HG02970 (cell line): ENCODE measurements around the gene TRIM69.

ENCODE experiments used
- ATAC-seq: cut with Tn5 transposase; IDR thresholded peaks from one replicate; pipeline ENCODE4 v1.9.1; 2021; ENCODE audit warnings: mild to moderate bottlenecking, moderate library complexity, moderate number of reproducible peaks; ENCODE audit not compliant: unreplicated experiment, low FRiP score

TRIM69 gene

DNA sequence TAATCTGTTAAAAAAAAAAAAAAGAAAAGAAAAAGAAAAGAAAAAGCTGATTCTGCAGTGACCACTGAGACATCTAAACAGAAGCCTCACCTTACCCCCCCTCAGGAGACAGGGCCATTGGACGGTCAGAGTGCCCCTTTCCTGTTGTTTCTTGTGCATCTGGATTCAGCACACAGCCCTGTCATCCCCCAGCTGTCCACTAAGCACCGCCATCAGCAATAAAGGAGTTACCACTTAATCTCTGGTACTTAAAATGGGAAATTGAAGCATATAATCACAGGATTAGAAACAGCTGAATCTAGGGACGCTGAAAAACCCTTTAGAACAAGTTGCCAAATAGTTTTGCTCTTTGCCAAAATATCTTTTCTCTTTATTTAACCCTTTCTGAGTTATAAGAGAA lies 62.5 kb downstream of the TRIM69 start:
- ATAC-seq: no peak

DNA sequence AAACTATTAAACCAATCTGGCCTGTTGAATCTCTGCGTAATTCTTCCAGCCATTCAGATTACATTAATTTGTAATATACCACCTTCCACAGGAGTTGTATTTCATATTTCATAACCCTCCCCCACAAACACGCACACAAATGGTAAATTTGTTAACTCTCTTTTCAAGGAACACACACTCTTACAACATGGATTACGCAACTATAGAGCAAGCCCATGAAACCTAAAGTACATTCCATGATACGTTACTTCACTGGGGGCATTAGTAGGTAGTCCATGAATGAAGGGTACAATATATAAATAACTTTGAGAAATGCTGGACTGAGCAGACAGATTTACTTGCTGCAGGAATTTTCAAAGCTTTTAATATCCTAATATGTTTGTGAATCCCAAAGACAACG lies 65.0 kb downstream of the TRIM69 start:
- ATAC-seq: no peak

DNA sequence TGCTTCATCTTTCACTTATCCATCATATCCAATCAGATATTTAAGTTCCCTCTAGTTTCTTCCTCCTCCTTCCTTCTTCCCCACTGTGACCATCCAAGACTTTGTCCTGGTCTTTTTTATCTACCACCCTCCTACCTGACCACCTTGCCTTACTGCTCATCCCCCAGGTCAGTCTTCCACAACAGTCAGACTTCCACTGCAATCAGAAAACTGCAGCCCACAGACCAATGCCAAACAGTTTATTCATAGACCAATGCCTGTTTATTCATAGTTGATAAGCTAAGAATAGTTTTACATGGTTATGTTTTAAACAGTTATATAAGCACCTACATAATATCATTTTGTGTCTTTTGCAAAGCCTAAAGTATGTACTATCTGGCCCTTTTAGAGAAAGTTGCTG lies 65.5 kb downstream of the TRIM69 start:
- ATAC-seq: no peak

DNA sequence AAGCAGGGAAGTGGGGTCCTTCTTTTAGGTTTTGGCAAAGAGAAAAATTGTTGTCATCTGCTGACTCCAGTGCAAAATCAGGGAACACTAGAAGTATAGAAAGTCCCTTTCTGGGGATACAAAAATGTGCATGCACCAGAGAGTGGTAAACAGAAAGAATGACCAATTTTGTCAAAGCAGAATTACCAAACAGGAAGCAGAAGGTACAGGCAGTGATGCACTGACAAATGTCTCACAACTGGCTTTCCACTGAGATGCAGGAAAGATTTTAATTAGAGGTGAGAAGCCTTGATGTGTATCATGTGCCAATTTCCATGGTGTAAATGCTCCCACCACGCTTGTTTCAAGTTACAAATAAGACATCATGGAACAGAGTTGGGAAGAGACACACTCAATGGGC lies 66.0 kb downstream of the TRIM69 start:
- ATAC-seq: no peak

DNA sequence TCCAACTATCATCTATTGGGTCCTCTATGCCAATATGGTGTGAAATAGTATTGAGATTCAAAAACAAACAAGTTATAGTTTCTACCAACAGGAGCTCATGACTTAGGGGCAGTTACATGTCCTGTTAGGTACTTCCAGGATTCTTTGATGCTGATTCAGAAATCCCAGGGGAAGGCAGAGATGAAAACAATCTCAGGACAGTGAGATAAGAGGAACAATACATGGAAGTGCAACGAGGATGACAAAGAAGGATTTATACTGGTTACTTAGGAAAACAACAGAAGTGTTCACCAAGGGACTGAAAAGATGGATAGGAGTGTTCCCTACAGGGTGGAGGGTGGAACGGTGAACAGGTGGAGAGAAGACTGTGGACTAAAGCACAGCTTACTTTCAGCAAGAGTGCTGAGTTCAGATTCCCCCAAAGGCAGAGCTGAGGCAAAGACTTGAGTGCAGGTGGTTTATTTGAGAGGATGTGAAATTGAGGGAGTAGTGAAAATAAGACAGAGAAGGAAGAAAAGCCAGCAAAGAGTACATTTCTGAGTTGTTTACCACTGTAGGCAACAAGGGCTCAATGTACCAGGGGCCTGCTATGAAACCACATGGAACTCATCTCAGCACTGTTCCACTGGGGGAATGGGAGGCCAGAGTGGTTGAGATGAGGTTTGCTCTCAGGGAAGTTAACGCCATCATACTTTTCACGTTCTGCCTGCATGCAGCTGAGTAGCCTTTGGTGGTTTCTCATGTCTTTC lies 68.1 kb downstream of the TRIM69 start:
- ATAC-seq: no peak

DNA sequence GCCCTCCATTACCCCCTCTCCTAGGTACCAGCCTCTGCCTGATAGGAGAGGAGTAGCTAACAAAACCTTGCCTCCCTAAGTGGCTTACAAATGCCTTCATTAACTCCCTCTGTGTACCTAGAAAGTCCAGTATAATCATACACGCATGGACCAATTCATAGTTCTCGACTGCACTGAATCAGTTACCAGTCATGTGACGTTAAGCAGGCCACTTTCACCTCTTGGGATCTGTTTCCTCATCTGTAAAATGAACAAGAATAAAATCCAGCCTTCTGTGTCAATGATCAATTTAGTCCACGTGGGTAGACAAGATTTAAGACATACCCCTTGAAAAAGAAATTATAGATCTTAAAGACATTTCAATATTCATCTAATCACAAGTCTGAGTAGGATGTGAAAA lies 72.2 kb downstream of the TRIM69 start:
- ATAC-seq: no peak

DNA sequence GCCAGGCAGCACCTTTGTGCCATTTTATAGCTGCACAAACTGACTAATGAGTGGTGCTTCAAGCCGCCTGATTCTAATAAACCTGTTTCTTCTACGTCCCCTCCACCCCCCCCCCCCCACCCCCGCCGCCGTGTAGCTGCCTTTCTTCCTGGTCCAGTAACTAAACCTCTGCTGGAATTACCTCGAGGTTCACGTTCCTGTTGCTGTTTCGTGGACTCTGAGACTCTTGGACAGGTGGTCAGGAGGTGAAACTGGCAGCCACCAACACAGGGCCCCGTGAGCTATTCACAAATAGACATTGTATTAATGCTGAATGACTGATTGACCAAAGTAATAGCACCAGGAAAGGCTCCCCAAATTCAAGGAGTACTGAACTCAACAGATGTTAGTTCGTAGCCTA lies 73.9 kb downstream of the TRIM69 start:
- no peak for ATAC-seq

DNA sequence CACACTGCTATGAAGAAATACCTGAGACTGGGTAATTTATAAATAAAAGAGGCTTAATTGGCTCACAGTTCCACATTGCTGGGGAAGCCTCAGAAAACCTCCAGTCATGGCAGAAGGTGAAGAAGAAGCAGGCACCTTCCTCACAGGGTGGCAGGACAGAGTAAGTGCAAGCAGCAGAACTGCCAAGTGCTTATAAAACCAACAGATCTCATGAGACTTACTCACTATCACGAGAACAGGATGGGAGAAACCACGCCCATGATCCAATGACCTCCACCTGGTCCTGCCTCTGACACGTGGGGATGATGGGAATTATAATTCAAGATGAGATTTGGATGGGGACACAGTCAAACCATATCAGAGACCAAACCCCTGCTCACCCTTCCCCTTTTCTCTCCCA lies 75.0 kb downstream of the TRIM69 start:
- no peak for ATAC-seq

DNA sequence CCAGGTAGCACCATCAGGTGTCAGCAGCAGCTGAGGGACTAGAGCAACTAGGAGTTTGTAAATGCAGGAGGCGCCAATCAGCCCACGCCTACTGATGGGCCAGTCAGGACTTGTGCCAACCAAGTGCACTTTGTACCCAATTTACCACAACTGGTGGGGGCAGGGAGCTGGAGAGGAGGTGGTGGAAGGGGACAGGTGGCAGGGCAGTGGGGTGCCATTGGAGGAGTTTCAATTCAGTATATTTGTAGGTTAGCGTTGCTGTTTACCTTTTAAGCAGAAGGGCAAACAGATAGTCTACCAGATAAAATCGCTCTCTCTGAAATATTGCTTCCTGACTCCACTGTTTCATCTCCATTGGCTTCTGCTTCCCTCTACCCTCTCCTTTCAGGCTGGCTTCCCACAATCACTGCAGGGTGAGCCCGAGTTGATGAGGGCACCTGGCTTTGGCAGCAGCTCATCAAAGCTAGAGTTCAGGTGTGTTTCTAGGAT lies 75.7 kb downstream of the TRIM69 start:
- no peak for ATAC-seq

DNA sequence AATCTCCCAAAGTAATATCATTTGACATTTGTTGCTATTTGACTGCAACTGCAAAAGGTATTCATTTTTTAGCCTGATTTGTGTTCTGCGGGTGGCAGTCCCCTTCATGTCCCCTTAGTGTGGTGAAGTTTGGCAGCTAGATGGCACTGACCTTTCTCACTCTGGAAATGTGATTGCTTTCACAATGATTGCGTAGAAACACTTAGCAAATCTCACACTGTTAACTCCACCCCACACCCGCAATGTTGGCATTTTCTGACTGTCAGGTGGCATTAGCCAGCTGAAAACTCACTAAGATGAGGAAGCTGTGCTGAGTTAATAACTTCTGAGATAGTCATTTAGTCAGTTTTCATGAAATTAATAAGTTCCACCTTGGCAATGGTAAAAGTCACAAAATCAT lies 76.9 kb downstream of the TRIM69 start:
- no peak for ATAC-seq
